MM.1S (cell line): ENCODE data around the gene SLC25A26.
"Not testable (repeated sequence)": the region's sequence is repeated elsewhere in the genome, so short reads cannot be mapped to it uniquely, and the experiment has no call there.

Source experiments
- DNase-seq: peaks from one replicate; pipeline ENCODE4 v3.0.0-alpha.2; 2015
- H2AFZ ChIP-seq: fragments of 300-600 bp; sonication (generic); 2 replicates; pipeline ENCODE4 v1.6.0; 2016; ENCODE audit warnings: antibody characterized with exemption, low read length
- H3F3A ChIP-seq: fragments of 300-600 bp; sonication (generic); 2 replicates; pipeline ENCODE4 v1.6.1; 2016; ENCODE audit warnings: mild to moderate bottlenecking, antibody characterized with exemption, low read length, moderate library complexity, mixed read lengths; ENCODE audit not compliant: insufficient read depth
- H3K27ac ChIP-seq: fragments of 300-600 bp; sonication (generic); 2 replicates; pipeline ENCODE4 v1.5.1; 2016; ENCODE audit warnings: mild to moderate bottlenecking, low read length
- H3K27me3 ChIP-seq: fragments of 300-600 bp; sonication (generic); replicated peaks from 2 replicates; pipeline ENCODE4 v1.6.0; 2016; ENCODE audit warnings: low read length; ENCODE audit not compliant: insufficient read depth
- H3K36me3 ChIP-seq: fragments of 300-600 bp; sonication (generic); replicated peaks from 2 replicates; pipeline ENCODE4 v1.6.1; 2016; ENCODE audit warnings: mild to moderate bottlenecking, low read length, mixed read lengths; ENCODE audit not compliant: insufficient read depth
- H3K4me1 ChIP-seq: fragments of 300-600 bp; sonication (generic); 2 replicates; pipeline ENCODE4 v1.6.1; 2016; ENCODE audit warnings: low read length, mixed read lengths
- H3K4me2 ChIP-seq: fragments of 300-600 bp; sonication (generic); 2 replicates; pipeline ENCODE4 v1.6.0; 2016; ENCODE audit warnings: low read depth, low read length
- H3K4me3 ChIP-seq: fragments of 300-600 bp; sonication (generic); 2 replicates; pipeline ENCODE4 v1.5.1; 2016; ENCODE audit warnings: low read length, mixed read lengths
- H3K79me2 ChIP-seq: fragments of 300-600 bp; sonication (generic); 2 replicates; pipeline ENCODE4 v1.6.1; 2016; ENCODE audit warnings: mixed run types, low read length, mixed read lengths
- H3K9ac ChIP-seq: fragments of 300-600 bp; sonication (generic); 2 replicates; pipeline ENCODE4 v1.6.1; 2016; ENCODE audit warnings: low read length, mixed read lengths
- H3K9me2 ChIP-seq: fragments of 300-600 bp; sonication (generic); replicated peaks from 2 replicates; pipeline ENCODE4 v1.6.1; 2016; ENCODE audit warnings: mild to moderate bottlenecking, low read length, mixed read lengths; ENCODE audit not compliant: insufficient read depth
- H3K9me3 ChIP-seq: fragments of 300-600 bp; sonication (generic); replicated peaks from 2 replicates; pipeline ENCODE4 v1.6.1; 2016; ENCODE audit warnings: mild to moderate bottlenecking, low read length, mixed read lengths; ENCODE audit not compliant: insufficient read depth
- H4K20me1 ChIP-seq: fragments of 300-600 bp; sonication (generic); 2 replicates; pipeline ENCODE4 v1.6.1; 2016; ENCODE audit warnings: mild to moderate bottlenecking, low read length, moderate library complexity, mixed read lengths; ENCODE audit not compliant: insufficient read depth
- EZH2 ChIP-seq: fragments of 300-600 bp; sonication (generic); optimal IDR thresholded peaks from 2 replicates; pipeline ENCODE3; 2017; ENCODE audit warnings: low read depth, mild to moderate bottlenecking, antibody characterized with exemption, low read length, mixed read lengths
- EZH2phosphoT487 ChIP-seq: fragments of 300-600 bp; sonication (generic); IDR thresholded peaks from 2 replicates; pipeline ENCODE4 v1.6.1; 2018; ENCODE audit warnings: antibody characterized with exemption, low read length
- TF ChIP-seq, protein P1 (sequence below): fragments of 300-600 bp; sonication (generic); IDR thresholded peaks from 2 replicates; pipeline ENCODE4 v1.5.1; 2016; ENCODE audit warnings: antibody characterized with exemption, low read length, mixed read lengths

The SLC25A26 gene

GRCh38 chr3:66272016-66272415, 51.2 kb downstream of the SLC25A26 start:
- Histone ChIP-seq H3K4me1 (no peaks in the 10 kb centered on the region), H3F3A (no peaks in the 10 kb centered on the region), H3K4me3 (no peak overlapping the region), H3K9ac (no peak overlapping the region), H4K20me1 (no peaks in the 10 kb centered on the region), H3K9me3 (no peaks in the 10 kb centered on the region), H3K27me3 (no peaks in the 10 kb centered on the region), H3K79me2 (no peaks in the 10 kb centered on the region), H3K4me2 (no peak overlapping the region), H2AFZ (no peak overlapping the region), H3K9me2 (no peaks in the 10 kb centered on the region), H3K36me3 (no peaks in the 10 kb centered on the region), H3K27ac (no peak overlapping the region)
- DNase-seq: no peak
- TF ChIP-seq EZH2phosphoT487: no peak

DNA sequence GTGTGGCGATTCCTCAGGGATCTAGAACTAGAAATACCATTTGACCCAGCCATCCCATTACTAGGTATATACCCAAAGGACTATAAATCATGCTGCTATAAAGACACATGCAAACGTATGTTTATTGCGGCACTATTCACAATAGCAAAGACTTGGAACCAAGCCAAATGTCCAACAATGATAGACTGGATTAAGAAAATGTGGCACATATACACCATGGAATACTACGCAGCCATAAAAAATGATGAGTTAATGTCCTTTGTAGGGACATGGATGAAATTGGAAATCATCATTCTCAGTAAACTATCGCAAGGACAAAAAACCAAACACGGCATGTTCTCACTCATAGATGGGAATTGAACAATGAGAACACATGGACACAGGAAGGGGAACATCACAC, 54.0 kb downstream of the SLC25A26 start:
- not testable (repeated sequence) for H3K79me2 ChIP-seq, H3K9ac ChIP-seq

GRCh38 chr3:66276705-66277274, 56.0 kb downstream of the SLC25A26 start:
- no peaks in the 10 kb centered on the region for H3K9me2 ChIP-seq
- TF ChIP-seq EZH2phosphoT487: no peak
- TF ChIP-seq, protein P1, sequence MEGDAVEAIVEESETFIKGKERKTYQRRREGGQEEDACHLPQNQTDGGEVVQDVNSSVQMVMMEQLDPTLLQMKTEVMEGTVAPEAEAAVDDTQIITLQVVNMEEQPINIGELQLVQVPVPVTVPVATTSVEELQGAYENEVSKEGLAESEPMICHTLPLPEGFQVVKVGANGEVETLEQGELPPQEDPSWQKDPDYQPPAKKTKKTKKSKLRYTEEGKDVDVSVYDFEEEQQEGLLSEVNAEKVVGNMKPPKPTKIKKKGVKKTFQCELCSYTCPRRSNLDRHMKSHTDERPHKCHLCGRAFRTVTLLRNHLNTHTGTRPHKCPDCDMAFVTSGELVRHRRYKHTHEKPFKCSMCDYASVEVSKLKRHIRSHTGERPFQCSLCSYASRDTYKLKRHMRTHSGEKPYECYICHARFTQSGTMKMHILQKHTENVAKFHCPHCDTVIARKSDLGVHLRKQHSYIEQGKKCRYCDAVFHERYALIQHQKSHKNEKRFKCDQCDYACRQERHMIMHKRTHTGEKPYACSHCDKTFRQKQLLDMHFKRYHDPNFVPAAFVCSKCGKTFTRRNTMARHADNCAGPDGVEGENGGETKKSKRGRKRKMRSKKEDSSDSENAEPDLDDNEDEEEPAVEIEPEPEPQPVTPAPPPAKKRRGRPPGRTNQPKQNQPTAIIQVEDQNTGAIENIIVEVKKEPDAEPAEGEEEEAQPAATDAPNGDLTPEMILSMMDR: peak; percentile 66
- no peak for TF ChIP-seq EZH2
- no peaks in the 10 kb centered on the region for H3K79me2 ChIP-seq
- H3K9ac ChIP-seq: no peak overlapping the region
- no peak overlapping the region for H3K4me2 ChIP-seq
- no peaks in the 10 kb centered on the region for H3K9me3 ChIP-seq
- H3K36me3 ChIP-seq: no peaks in the 10 kb centered on the region
- H2AFZ ChIP-seq: no peak overlapping the region
- no peak overlapping the region for H3K4me3 ChIP-seq
- no peaks in the 10 kb centered on the region for H3K27me3 ChIP-seq
- no peaks in the 10 kb centered on the region for H3F3A ChIP-seq
- H3K27ac ChIP-seq: no peak overlapping the region
- peaks cover 10% of the 10 kb centered on the region; the same call in 1 of the 2 replicates for H3K4me1 ChIP-seq
- peak; percentile 48 for DNase-seq
- no peaks in the 10 kb centered on the region for H4K20me1 ChIP-seq

More for the DNA sequence above, 54.0 kb downstream of the SLC25A26 start:
- DNase-seq, H3K4me3 ChIP-seq, H4K20me1 ChIP-seq, H3K9me2 ChIP-seq, H3K36me3 ChIP-seq, H3K27me3 ChIP-seq, H3K9me3 ChIP-seq, H3K27ac ChIP-seq, H3F3A ChIP-seq, H2AFZ ChIP-seq, H3K4me2 ChIP-seq: not testable (repeated sequence)
- peaks cover 10% of the 10 kb centered on the region; the same call in 1 of the 2 replicates for H3K4me1 ChIP-seq

DNA sequence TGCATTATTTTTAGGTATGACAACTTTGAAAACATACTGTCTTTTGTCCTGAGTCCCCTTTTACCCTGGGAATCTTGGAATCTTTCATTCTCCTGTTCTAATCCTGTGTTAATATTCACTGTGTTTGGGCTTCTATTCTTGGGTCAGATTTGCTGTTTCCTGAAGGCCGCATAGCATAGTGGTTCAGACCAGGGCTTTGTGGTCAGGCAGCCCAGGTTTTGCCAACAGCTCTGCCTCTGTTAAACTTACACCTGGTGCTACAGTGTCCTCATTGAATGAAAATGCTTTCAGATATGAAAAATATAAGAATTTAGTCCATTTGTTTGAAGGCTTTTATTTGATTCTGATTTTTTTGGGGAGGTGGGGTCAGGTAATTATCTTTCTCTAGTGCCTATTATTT, 58.4 kb downstream of the SLC25A26 start:
- Histone ChIP-seq H3K4me1 (peaks cover 10% of the 10 kb centered on the region; the same call in 1 of the 2 replicates), H3K36me3 (no peaks in the 10 kb centered on the region), H3K79me2 (no peaks in the 10 kb centered on the region), H3K9me2 (no peaks in the 10 kb centered on the region), H3K27ac (no peak overlapping the region), H3K27me3 (no peaks in the 10 kb centered on the region), H3F3A (no peaks in the 10 kb centered on the region), H2AFZ (no peak overlapping the region), H3K9me3 (no peaks in the 10 kb centered on the region), H3K4me3 (no peak overlapping the region), H4K20me1 (no peaks in the 10 kb centered on the region), H3K4me2 (no peak overlapping the region), H3K9ac (no peak overlapping the region)
- TF ChIP-seq, protein P1: no peak
- TF ChIP-seq EZH2 (no peak), EZH2phosphoT487 (no peak)
- DNase-seq: peak; percentile 39
